Activated B cell treated with CpG ODN at 0.5 μM for 24 hours (primary cell): ENCODE data around the gene HIPK1. TPM values are rescaled to one million over a fixed set of nuclear protein-coding genes. Genes with fewer than 3 reads are reported as not detected.
A peak's percentile ranks its signal among the peaks of the same experiment; 100 is the strongest.

Experiments
- ATAC-seq: fragments of 200-7000 bp; cut with Tn5 transposase; one replicate; pipeline ENCODE4 v1.10.0; 2021; ENCODE audit warnings: low read depth, mild to moderate bottlenecking, moderate library complexity
- CTCF ChIA-PET: fragments of 350-600 bp; sonication (Branson Sonifier 250); formaldehyde crosslinking; loops from one replicate; lab custom pipeline; 2021; ENCODE audit warnings: antibody characterized with exemption; lab: Charles Lee
- POLR2A ChIA-PET: fragments of 350-600 bp; sonication (Branson Sonifier 250); formaldehyde crosslinking; loops from one replicate; lab custom pipeline; 2021; ENCODE audit warnings: antibody characterized with exemption; lab: Charles Lee
- DNase-seq: peaks from one replicate; pipeline ENCODE4 v3.0.0; 2022
- H3K27ac Mint-ChIP-seq: one replicate; pipeline ENCODE4 v1.8.0; 2020; ENCODE audit warnings: mixed read lengths
- H3K27me3 Mint-ChIP-seq: one replicate; pipeline ENCODE4 v1.8.0; 2021; ENCODE audit warnings: mixed read lengths
- H3K36me3 Mint-ChIP-seq: one replicate; pipeline ENCODE4 v1.8.0; 2021; ENCODE audit warnings: low read depth, mixed read lengths
- H3K4me1 Mint-ChIP-seq: one replicate; pipeline ENCODE4 v1.8.0; 2021; ENCODE audit warnings: mixed read lengths
- H3K4me3 Mint-ChIP-seq: one replicate; pipeline ENCODE4 v1.8.0; 2020; ENCODE audit warnings: mild to moderate bottlenecking, mixed read lengths
- H3K9me3 Mint-ChIP-seq: one replicate; pipeline ENCODE4 v1.8.0; 2020; ENCODE audit warnings: mixed read lengths
- CTCF ChIP-seq: fragments of 200-600 bp; IDR thresholded peaks from one replicate; pipeline ENCODE4 v1.8.0; 2022; ENCODE audit warnings: antibody characterized with exemption, mild to moderate bottlenecking
- intact Hi-C: fragments of 100-400 bp; cut with micrococcal nuclease; formaldehyde crosslinking; loops from one replicate; pipeline ENCODE4 v1.15.1; 2024
- total RNA-seq: library from RNA; stranded (reverse); gene quantifications from 2 replicates; pipeline ENCODE4 v1.2.3, GENCODE V29; 2022

HIPK1 gene
- total RNA-seq, 1 donor from 2014 or later: 39.0 TPM

GRCh38 chr1:113922957-113923356, 6.2 kb upstream of the HIPK1 start:
- no peak overlapping the region for H3K4me3 Mint-ChIP-seq
- no peak for DNase-seq
- no peaks in the 10 kb centered on the region for H3K9me3 Mint-ChIP-seq
- no peak for ATAC-seq
- H3K27ac Mint-ChIP-seq: no peak overlapping the region
- H3K27me3 Mint-ChIP-seq: no peaks in the 10 kb centered on the region
- no peaks in the 10 kb centered on the region for H3K36me3 Mint-ChIP-seq
- intact Hi-C loops: loop anchor here (10.0 kb wide), 1 partner anchor 1208 kb away; the partner anchor contains the start of gene PPM1J
- TF ChIP-seq CTCF: no peak
- POLR2A ChIA-PET: no interaction called here
- CTCF ChIA-PET: no interaction called here
- peaks cover 4% of the 10 kb centered on the region for H3K4me1 Mint-ChIP-seq

GRCh38 chr1:113924473-113924872, 4.7 kb upstream of the HIPK1 start:
- no peak for TF ChIP-seq CTCF
- Mint-ChIP-seq H3K36me3 (peaks cover 7% of the 10 kb centered on the region), H3K27ac (no peak overlapping the region), H3K9me3 (no peaks in the 10 kb centered on the region), H3K4me1 (peaks cover 14% of the 10 kb centered on the region), H3K27me3 (no peaks in the 10 kb centered on the region), H3K4me3 (no peak overlapping the region)
- CTCF ChIA-PET: no interaction called here
- ATAC-seq (no peak), DNase-seq (no peak)
- POLR2A ChIA-PET: no interaction called here
- intact Hi-C loops: loop anchor here (10.0 kb wide), 1 partner anchor 1210 kb away; the partner anchor contains the start of gene PPM1J

DNA sequence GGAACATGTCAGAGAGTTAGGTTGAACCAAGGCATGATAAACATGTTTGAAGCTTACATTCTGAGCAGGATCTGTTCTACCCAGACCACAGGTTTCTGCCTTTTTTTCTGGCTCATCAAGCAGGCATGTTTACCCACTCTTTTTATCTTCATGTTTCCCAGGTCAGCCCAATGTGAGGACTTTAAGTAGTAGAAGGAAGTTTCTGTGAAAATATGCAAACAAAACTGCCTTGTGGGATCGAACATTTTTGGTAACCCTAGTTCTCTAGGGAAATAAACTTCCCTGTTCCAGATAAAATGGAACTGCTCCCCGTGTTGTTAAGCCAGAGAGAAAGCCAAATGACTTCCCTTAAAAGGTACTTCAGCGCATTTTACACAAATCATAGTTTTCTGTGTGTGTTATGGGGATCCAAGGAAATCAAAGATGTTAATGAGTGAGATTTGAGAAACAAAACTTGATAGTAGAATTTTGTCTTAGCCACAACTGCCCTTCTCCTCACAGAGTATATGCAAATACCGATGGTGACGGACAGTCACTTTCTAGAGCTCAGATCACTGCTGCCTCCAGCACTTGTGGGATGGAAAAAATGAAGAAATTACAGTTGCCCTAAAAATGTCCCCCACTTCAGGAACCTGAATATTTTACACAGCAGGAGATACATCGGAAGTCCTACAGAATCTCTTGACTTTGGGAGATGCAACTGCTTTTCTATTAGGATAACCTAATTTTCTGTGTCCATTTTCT, 765 bp upstream of the HIPK1 start:
- H3K4me3 Mint-ChIP-seq: peak overlapping the region; percentile 99
- H3K4me1 Mint-ChIP-seq: peaks cover 43% of the 10 kb centered on the region
- no peaks in the 10 kb centered on the region for H3K27me3 Mint-ChIP-seq
- no peak for TF ChIP-seq CTCF
- DNase-seq: no peak
- peak overlapping the region; percentile 99 for H3K27ac Mint-ChIP-seq
- peaks cover 14% of the 10 kb centered on the region for H3K36me3 Mint-ChIP-seq
- ChIA-PET POLR2A (interaction anchor here (0.6 to 4.5 kb wide), 12 partner anchors 10 to 855 kb away, joined by 3 to 127 read pairs (median 6); partner anchors contain the start of genes AP4B1, DCLRE1B, LRIG2 and PHTF1), CTCF (interaction anchor here (1.3 to 5.5 kb wide), 3 partner anchors 21 to 93 kb away, joined by 5 to 43 read pairs (median 40); partner anchors contain the start of genes AP4B1 and DCLRE1B)
- no peaks in the 10 kb centered on the region for H3K9me3 Mint-ChIP-seq
- intact Hi-C loops: loop anchor here (2.0 to 10.0 kb wide), 4 partner anchors 20 to 1214 kb away; partner anchors contain the start of genes LRIG2, NRAS and PPM1J
- no peak for ATAC-seq

DNA sequence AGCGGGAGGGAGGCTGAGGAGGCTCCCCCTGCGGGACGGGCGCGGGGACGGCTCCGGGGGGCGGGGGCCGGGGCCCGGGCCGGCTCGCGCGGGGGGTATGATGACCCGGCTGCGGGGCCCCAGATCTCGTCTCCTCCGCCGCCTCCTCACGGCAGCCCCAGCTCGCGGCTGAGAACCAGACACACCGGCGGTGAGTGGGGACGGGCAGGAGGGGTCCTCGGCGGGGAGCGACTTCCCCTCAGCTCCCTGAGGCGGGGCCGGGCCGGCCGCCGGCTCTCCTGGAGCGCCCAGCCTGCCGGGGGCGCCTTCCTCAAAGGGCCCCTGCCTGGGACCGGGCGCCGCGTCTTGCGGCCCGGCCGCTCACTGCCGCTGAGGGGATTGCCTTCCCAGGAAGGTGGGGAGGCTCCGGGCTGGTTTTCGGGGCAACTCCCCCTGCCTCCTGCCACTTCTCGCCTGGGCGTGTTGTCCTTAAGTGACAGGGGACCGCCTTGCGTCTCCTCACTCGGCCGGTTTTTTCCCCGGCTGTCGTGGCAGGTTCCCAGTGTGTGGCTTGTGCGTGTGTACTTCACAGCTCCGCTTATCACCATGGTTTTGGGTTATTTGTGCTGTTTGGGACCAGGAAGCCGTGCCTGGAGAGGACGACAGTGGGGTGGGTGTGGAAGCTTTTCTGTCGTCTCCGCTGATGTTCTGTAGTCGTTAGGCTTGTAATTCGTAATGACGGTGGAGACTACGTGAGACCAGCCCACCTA, 800 bp downstream of the HIPK1 start:
- ChIA-PET POLR2A (interaction anchor here (0.7 to 4.5 kb wide), 15 partner anchors 9 to 857 kb away, joined by 3 to 127 read pairs (median 6); partner anchors contain the start of genes AP4B1, DCLRE1B, LRIG2 and PHTF1), CTCF (interaction anchor here (1.0 to 5.5 kb wide), 9 partner anchors 10 to 170 kb away, joined by 3 to 43 read pairs (median 6); partner anchors contain the start of genes AP4B1, DCLRE1B and PHTF1)
- ATAC-seq (peak; percentile 40), DNase-seq (peak; percentile 65)
- intact Hi-C loops: loop anchor here (1.0 to 10.0 kb wide), 13 partner anchors 19 to 1215 kb away; partner anchors contain the start of genes CSDE1, DCLRE1B, LRIG2 and NRAS
- Mint-ChIP-seq H3K27me3 (no peaks in the 10 kb centered on the region), H3K36me3 (peaks cover 21% of the 10 kb centered on the region), H3K4me3 (peak overlapping the region; percentile 99), H3K9me3 (no peaks in the 10 kb centered on the region), H3K4me1 (peaks cover 54% of the 10 kb centered on the region), H3K27ac (peak overlapping the region; percentile 91)
- no peak for TF ChIP-seq CTCF
